ENCODE data around the gene VPS37D. TPM values are rescaled to one million over a fixed set of nuclear protein-coding genes. Genes with fewer than 3 reads are reported as not detected.

The VPS37D gene
- total RNA-seq, 1 donor, result 1.9 TPM

DNA sequence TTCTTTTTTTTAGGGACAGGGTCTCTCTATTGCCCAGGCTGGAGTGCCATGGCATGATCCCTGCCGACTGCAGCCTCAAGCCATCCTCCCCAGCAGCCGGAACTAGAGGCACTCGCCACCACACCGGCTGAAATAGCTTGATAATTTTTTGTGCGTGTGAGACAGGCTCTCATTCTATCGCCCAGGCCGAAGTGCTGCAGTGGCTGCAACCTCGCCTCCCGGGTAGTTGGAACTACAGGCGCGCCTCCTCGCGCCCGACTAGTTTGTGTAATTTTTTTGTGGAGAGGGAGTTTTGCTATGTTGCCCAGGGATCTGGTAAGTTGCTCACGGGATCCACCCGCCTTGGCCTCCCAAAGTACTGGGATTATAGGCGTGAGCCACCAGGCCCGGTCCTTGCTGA, 17.7 kb downstream of the VPS37D start:
- TF ChIP-seq CTCF (IDR thresholded peaks at IDR 0.05; ENCODE audit: insufficient read depth, low read length), result no peak
- no peak for DNase-seq (ENCODE audit: low read depth)
- no peak overlapping the region for H3K4me3 ChIP-seq (ENCODE audit: low read depth, low read length)

DNA sequence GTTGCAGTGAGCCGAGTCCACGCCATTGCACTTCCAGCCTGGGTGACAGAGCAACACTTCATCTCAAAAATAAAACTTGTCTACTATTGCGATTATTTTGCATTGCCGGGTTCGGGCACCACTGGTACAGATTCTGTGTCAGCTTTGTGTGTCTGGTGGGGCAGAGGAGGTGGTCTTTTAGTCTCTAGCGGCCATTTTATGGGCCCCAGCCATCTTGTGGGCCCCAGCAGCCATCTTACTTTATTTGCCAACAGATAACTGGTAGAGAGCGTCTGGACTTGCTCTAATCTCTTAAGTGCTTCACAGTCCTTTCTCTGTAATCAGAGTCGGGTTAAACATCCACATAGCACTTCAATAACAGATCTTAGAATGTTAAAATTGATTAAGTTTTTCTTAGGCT, 20.7 kb downstream of the VPS37D start:
- no peak for TF ChIP-seq CTCF (IDR thresholded peaks at IDR 0.05; ENCODE audit: insufficient read depth, low read length)
- no peak overlapping the region for H3K4me3 ChIP-seq (ENCODE audit: low read depth, low read length)
- no peak for DNase-seq (ENCODE audit: low read depth)

DNA sequence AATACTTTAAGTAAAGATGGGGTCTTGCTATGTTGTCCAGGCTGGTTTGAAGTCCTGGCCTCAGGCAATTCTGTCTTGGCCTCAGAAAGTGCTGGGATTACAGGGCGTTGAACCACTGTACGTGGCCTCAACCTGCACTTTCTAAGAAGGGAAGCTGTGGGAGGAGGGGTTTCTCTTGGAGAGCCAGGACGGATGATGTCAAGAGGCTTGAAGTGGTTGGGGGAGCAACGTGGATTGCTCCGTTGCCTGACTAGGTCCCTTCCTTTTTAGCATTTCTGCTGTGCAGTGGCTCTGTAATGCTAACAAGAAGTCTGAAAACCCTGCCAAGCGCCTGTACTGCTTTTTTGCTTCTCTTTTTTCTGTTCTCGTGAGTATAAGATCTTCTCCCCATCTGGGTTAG, 23.0 kb downstream of the VPS37D start:
- H3K4me3 ChIP-seq (ENCODE audit: low read depth, low read length), result no peak overlapping the region
- TF ChIP-seq CTCF (IDR thresholded peaks at IDR 0.05; ENCODE audit: insufficient read depth, low read length), result no peak
- no peak for DNase-seq (ENCODE audit: low read depth)

DNA sequence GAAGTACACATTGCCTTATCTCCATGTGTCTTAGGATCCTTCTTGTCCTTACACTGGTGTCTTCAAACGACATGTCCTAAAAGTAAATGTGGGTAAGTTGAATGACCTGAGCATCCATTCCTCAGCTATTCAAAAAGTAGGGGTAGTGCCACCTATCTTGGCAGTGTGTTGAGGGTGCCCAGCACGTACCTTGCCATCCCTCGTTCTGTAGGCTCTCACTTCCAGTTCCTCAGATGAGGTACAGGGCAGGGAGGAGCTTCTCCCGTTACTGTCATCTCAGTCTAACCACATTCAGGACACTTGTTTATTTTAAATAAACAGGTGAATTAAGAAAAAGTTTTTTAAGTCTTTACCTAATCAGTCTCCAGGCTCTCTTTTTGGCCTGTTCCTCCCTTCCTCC, 28.7 kb downstream of the VPS37D start:
- no peak for TF ChIP-seq CTCF (IDR thresholded peaks at IDR 0.05; ENCODE audit: insufficient read depth, low read length)
- DNase-seq (ENCODE audit: low read depth), result no peak

GRCh38 chr7:73698410-73698809, 30.8 kb downstream of the VPS37D start:
- no peak for TF ChIP-seq CTCF (IDR thresholded peaks at IDR 0.05; ENCODE audit: insufficient read depth, low read length)
- DNase-seq (ENCODE audit: low read depth), result no peak
- H3K4me3 ChIP-seq (ENCODE audit: low read depth, low read length), result no peak overlapping the region

More for the DNA sequence above, 28.7 kb downstream of the VPS37D start:
- no peak overlapping the region for H3K4me3 ChIP-seq (ENCODE audit: low read depth, low read length)

- no peak overlapping the region for H3K4me3 ChIP-seq (ENCODE audit: low read depth, low read length)
- no peak for TF ChIP-seq CTCF (IDR thresholded peaks at IDR 0.05; ENCODE audit: insufficient read depth, low read length)
- no peak for DNase-seq (ENCODE audit: low read depth)
These were observed 31.9 kb downstream of the VPS37D start for GRCh38 chr7:73699370-73700068.

GRCh38 chr7:73700069-73700423, 32.4 kb downstream of the VPS37D start:
- H3K4me3 ChIP-seq (ENCODE audit: low read depth, low read length), result no peak overlapping the region
- DNase-seq (ENCODE audit: low read depth), result no peak
- no peak for TF ChIP-seq CTCF (IDR thresholded peaks at IDR 0.05; ENCODE audit: insufficient read depth, low read length)

All from fibroblast of the aortic adventitia (primary cell).